Measurements from ENCODE around the gene COPS9. TPM values are rescaled to one million over a fixed set of nuclear protein-coding genes. Genes with fewer than 3 reads are reported as not detected.
A peak's percentile ranks its signal among the peaks of the same experiment; 100 is the strongest.

COPS9 gene
- polyA plus RNA-seq (ENCODE audit: insufficient read length), result 73.8 TPM
- long read RNA-seq, donor 1, transcript COPS9-205 (3 exons, 418 nt), result major isoform, 120 of 173 reads
- long read RNA-seq, donor 1, transcript COPS9-204 (2 exons, 619 nt), result minor isoform, 31 of 173 reads
- long read RNA-seq, donor 1, partial matches to known transcripts, result 22 of 173 reads
- long read RNA-seq, donor 1, other reads (novel, unspliced or antisense), result 0 of 173 reads
- long read RNA-seq, donor 2, transcript COPS9-204 (2 exons, 619 nt), result minor isoform, 28 of 142 reads
- long read RNA-seq, donor 2, transcript COPS9-205 (3 exons, 418 nt), result major isoform, 107 of 142 reads
- long read RNA-seq, donor 2, partial matches to known transcripts, result 5 of 142 reads
- long read RNA-seq, donor 2, other reads (novel, unspliced or antisense), result 0 of 142 reads
- long read RNA-seq, donor 3, transcript COPS9-205 (3 exons, 418 nt), result major isoform, 66 of 82 reads
- long read RNA-seq, donor 3, transcript COPS9-204 (2 exons, 619 nt), result minor isoform, 16 of 82 reads
- long read RNA-seq, donor 3, partial matches to known transcripts, result 0 of 82 reads
- long read RNA-seq, donor 3, other reads (novel, unspliced or antisense), result 0 of 82 reads
- long read RNA-seq, donor 4, transcript COPS9-204 (2 exons, 619 nt), result minor isoform, 13 of 45 reads
- long read RNA-seq, donor 4, transcript COPS9-205 (3 exons, 418 nt), result major isoform, 32 of 45 reads
- long read RNA-seq, donor 4, partial matches to known transcripts, result 0 of 45 reads
- long read RNA-seq, donor 4, other reads (novel, unspliced or antisense), result 0 of 45 reads
- long read RNA-seq, donor 5, transcript COPS9-205 (3 exons, 418 nt), result major isoform, 201 of 255 reads
- long read RNA-seq, donor 5, transcript COPS9-204 (2 exons, 619 nt), result minor isoform, 48 of 255 reads
- long read RNA-seq, donor 5, partial matches to known transcripts, result 0 of 255 reads
- long read RNA-seq, donor 5, other reads (novel, unspliced or antisense), result 0 of 255 reads
- long read RNA-seq, donor 6, transcript COPS9-204 (2 exons, 619 nt), result minor isoform, 28 of 165 reads
- long read RNA-seq, donor 6, transcript COPS9-205 (3 exons, 418 nt), result major isoform, 135 of 165 reads
- long read RNA-seq, donor 6, partial matches to known transcripts, result 0 of 165 reads
- long read RNA-seq, donor 6, other reads (novel, unspliced or antisense), result 0 of 165 reads
- long read RNA-seq, donor 7, transcript COPS9-205 (3 exons, 418 nt), result major isoform, 177 of 218 reads
- long read RNA-seq, donor 7, transcript COPS9-204 (2 exons, 619 nt), result minor isoform, 38 of 218 reads
- long read RNA-seq, donor 7, partial matches to known transcripts, result 0 of 218 reads
- long read RNA-seq, donor 7, other reads (novel, unspliced or antisense), result 0 of 218 reads
- long read RNA-seq, donor 8, transcript COPS9-205 (3 exons, 418 nt), result major isoform, 53 of 67 reads
- long read RNA-seq, donor 8, transcript COPS9-204 (2 exons, 619 nt), result minor isoform, 11 of 67 reads
- long read RNA-seq, donor 8, partial matches to known transcripts, result 0 of 67 reads
- long read RNA-seq, donor 8, other reads (novel, unspliced or antisense), result 0 of 67 reads

GRCh38 chr2:240136013-240136670 is at the start of gene COPS9:
TSS of gene COPS9 (minus strand) at chr2:240136305. CDS start at chr2:240136284, 21 bp downstream.
- DNase-seq, result peak; percentile 86

- DNase-seq, result no peak
Observed at GRCh38 chr2:240184656-240185055, 48.6 kb upstream of the COPS9 start.

GRCh38 chr2:240183875-240184590 is 47.9 kb upstream of the COPS9 start:
- DNase-seq, result no peak

GRCh38 chr2:240183006-240183874 is 47.1 kb upstream of the COPS9 start:
- no peak for DNase-seq

DNA sequence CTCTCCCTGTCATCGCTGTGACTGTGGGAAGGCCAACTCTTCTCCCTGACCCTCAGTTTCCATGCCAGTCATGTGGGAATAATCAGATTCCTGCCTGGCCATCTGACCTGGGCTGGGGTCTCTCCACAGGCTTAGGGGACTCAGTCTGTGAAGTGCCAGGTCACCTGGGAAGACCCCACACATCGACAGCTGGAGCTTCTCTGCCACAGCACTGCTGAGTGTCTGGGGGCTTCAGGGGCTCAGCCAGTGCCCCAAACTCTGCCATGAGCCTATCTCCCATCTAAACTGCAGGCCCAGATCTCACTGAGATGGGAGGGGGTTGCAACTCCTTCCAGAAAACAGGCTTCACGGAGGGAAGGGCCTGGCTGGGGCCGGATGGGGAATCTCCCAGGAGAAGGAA is 46.4 kb upstream of the COPS9 start:
- DNase-seq, result no peak

- DNase-seq, result no peak
Observed at GRCh38 chr2:240182001-240182400, 45.9 kb upstream of the COPS9 start.

GRCh38 chr2:240179941-240180666 is 44.0 kb upstream of the COPS9 start:
- no peak for DNase-seq

DNA sequence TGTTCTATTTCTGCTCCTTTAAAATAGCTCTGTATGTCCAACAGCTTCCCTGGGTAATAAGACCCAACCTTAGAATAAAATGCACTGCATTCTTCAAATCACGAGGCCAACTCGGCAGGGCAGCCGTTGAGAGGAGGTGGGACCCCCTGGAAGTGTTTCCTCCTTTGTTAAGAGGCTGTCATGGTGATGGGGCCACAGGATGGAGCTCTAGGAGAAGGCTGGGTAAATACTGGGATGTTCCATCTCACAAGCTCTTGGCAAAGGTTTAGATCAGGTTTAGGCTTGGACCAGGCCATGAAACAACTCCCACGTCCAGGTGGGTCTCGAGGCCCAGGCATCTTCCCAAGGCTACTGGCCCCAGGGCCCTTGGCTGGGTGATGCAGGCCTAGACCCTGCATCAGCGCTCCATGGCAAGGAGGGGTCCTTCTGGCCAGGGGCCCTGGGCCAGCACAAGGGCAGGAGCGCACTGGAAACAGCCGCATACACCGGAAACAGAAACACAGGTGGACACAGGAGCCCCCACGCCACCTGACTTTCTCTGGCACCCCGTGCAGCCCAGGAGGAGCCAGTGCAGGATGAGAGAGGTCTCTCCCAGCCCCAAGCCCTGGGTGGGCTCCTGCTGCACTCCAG is 43.2 kb upstream of the COPS9 start:
- no peak for DNase-seq

GRCh38 chr2:240178564-240178963 is 42.5 kb upstream of the COPS9 start:
- DNase-seq, result no peak

- no peak for DNase-seq
Observed at GRCh38 chr2:240174496-240174895, 38.4 kb upstream of the COPS9 start.

- no peak for DNase-seq
Observed at GRCh38 chr2:240172071-240172895, 36.2 kb upstream of the COPS9 start.

DNA sequence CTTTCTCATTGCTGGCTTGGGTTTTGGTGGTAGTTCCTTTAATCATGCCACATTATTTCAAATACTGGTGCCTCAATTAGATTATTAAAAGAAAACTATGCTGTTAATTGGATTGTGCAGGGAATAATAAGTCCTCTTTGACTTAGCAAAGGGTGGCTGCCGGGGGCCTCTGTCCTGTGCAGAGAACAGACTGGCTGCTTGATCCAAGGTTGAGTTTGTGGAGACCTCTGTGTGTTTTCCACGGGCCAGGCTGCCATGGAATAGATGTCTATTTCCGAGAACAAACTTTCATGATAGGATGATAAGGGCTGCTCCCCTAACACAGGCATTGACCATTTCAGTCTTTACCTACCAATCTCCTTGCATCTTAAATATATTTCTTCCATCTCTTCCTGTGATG is 34.8 kb upstream of the COPS9 start:
- no peak for DNase-seq

DNA sequence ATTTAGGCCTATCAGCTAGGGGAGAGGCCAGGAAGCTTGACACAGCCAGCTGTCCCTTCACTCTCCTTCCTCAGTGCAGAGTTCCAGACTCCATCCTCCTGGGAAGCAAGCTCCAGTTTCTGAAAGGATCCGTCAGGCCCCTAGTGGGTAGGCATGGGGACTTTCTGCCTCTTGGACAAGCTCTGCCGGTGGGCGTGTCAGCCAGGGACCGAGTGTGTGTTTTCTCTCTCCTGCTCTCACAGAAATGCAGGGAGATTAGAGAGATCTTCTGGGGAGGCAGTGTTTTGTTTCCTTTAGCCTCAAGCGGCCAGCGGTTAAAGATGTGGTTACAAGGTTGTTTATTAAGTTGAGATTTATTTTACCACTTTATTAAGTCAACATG is 34.2 kb upstream of the COPS9 start:
- DNase-seq, result peak; percentile 30

GRCh38 chr2:240169486-240170353 is 33.6 kb upstream of the COPS9 start:
- DNase-seq, result no peak

DNA sequence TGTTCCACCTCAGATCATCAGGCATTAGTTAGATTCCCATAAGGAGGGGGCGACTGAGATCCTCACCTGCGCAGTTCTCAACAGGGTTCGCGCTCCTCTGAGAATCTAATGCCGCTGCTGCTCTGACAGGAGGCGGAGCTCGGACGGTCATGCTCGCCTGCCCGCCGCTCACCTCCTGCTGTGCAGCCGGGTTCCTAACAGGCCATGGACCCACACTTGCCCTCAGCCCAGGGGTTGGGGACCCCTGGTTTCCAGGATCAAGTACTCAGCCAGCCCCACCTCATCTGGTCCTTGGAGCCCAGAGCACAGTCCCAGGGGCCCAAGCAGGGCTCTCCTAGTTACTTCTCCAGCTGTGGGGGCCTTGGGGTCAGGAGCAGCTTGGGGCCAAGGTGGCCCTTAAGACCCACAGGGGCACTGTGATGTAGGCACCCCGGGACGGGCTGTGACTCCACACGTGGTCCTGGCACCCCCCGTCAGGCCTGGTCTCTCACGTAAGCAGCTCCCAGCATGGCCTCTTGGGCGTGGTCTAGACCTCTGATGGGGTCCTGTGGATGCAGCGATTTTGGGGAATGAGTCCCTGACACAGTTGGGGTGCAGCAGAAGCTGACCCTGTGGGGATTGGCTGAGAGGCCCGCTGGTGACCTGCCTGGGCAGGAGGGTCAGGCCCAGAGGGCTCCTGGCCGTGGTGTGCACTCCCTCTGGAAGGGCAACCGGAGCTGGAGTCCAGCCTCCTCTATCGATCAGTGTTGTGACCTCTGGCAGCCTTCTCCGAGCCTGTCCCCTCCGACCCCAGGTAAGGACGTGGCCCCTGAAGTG is 32.6 kb upstream of the COPS9 start:
- DNase-seq, result no peak
